Measurements from ENCODE around the gene FGD5. TPM values are rescaled to one million over a fixed set of nuclear protein-coding genes. Genes with fewer than 3 reads are reported as not detected.

Gene FGD5
- total RNA-seq, 1 donor from 2014 or later = 294 TPM

GRCh38 chr3:14803981-14804834 is 14.6 kb upstream of the FGD5 start:
- DNase-seq (ENCODE audit: low spot score) = peak; percentile 80
- no peaks in the 10 kb centered on the region for H3K9me3 Mint-ChIP-seq (ENCODE audit: unreplicated experiment)
- peak overlapping the region; percentile 77 for H3K4me3 Mint-ChIP-seq (ENCODE audit: unreplicated experiment)
- peak overlapping the region; percentile 100 for H3K27ac Mint-ChIP-seq (ENCODE audit: unreplicated experiment)
- H3K27me3 Mint-ChIP-seq (ENCODE audit: unreplicated experiment) = peaks cover 20% of the 10 kb centered on the region
- no peak for TF ChIP-seq CTCF (IDR thresholded peaks at IDR 0.05; ENCODE audit: unreplicated experiment)
- H3K4me1 Mint-ChIP-seq (ENCODE audit: unreplicated experiment) = peaks cover 63% of the 10 kb centered on the region
- H3K36me3 Mint-ChIP-seq (ENCODE audit: low read depth, unreplicated experiment) = peaks cover 13% of the 10 kb centered on the region

GRCh38 chr3:14804835-14805780 is 13.7 kb upstream of the FGD5 start:
- no peak for DNase-seq (ENCODE audit: low spot score)
- no peaks in the 10 kb centered on the region for H3K9me3 Mint-ChIP-seq (ENCODE audit: unreplicated experiment)
- H3K4me3 Mint-ChIP-seq (ENCODE audit: unreplicated experiment) = peak overlapping the region; percentile 76
- peaks cover 67% of the 10 kb centered on the region for H3K4me1 Mint-ChIP-seq (ENCODE audit: unreplicated experiment)
- H3K36me3 Mint-ChIP-seq (ENCODE audit: low read depth, unreplicated experiment) = peaks cover 6% of the 10 kb centered on the region
- TF ChIP-seq CTCF (IDR thresholded peaks at IDR 0.05; ENCODE audit: unreplicated experiment) = no peak
- H3K27ac Mint-ChIP-seq (ENCODE audit: unreplicated experiment) = peak overlapping the region; percentile 100
- H3K27me3 Mint-ChIP-seq (ENCODE audit: unreplicated experiment) = peaks cover 23% of the 10 kb centered on the region

- peaks cover 6% of the 10 kb centered on the region for H3K36me3 Mint-ChIP-seq (ENCODE audit: low read depth, unreplicated experiment)
- no peak for DNase-seq (ENCODE audit: low spot score)
- TF ChIP-seq CTCF (IDR thresholded peaks at IDR 0.05; ENCODE audit: unreplicated experiment) = no peak
- no peaks in the 10 kb centered on the region for H3K9me3 Mint-ChIP-seq (ENCODE audit: unreplicated experiment)
- no peak overlapping the region for H3K4me3 Mint-ChIP-seq (ENCODE audit: unreplicated experiment)
- H3K27me3 Mint-ChIP-seq (ENCODE audit: unreplicated experiment) = peaks cover 25% of the 10 kb centered on the region
- H3K27ac Mint-ChIP-seq (ENCODE audit: unreplicated experiment) = peak overlapping the region; percentile 81
- H3K4me1 Mint-ChIP-seq (ENCODE audit: unreplicated experiment) = peaks cover 70% of the 10 kb centered on the region
Observed at GRCh38 chr3:14805961-14806537, 12.7 kb upstream of the FGD5 start.

GRCh38 chr3:14806641-14807263 is 12.0 kb upstream of the FGD5 start:
- Mint-ChIP-seq H3K9me3 (ENCODE audit: unreplicated experiment) (no peaks in the 10 kb centered on the region), H3K36me3 (ENCODE audit: low read depth, unreplicated experiment) (peaks cover 10% of the 10 kb centered on the region), H3K27ac (ENCODE audit: unreplicated experiment) (peak overlapping the region; percentile 61), H3K4me1 (ENCODE audit: unreplicated experiment) (peaks cover 74% of the 10 kb centered on the region), H3K27me3 (ENCODE audit: unreplicated experiment) (peaks cover 31% of the 10 kb centered on the region), H3K4me3 (ENCODE audit: unreplicated experiment) (peak overlapping the region; percentile 19)
- TF ChIP-seq CTCF (IDR thresholded peaks at IDR 0.05; ENCODE audit: unreplicated experiment) = no peak
- no peak for DNase-seq (ENCODE audit: low spot score)

Data from endothelial cell (in vitro differentiated cells).